ENCODE data around the gene APLP1.

Gene APLP1

GRCh38 chr19:35897706-35898451 is 29.5 kb downstream of the APLP1 start:
- H3K4me1 ChIP-seq (ENCODE audit: control insufficient read depth, insufficient read depth, low read length), result 0 out of 2 replicates have a peak, but pooled peaks cover 5% of the 10 kb centered on the region
- no peak overlapping the region for H3K27ac ChIP-seq (ENCODE audit: low read depth, low read length)
- H3K36me3 ChIP-seq (ENCODE audit: control insufficient read depth, insufficient read depth, low read length), result peaks cover 43% of the 10 kb centered on the region

GRCh38 chr19:35898499-35898809 is 30.1 kb downstream of the APLP1 start:
- peaks cover 8% of the 10 kb centered on the region; the same call in 1 of the 2 replicates for H3K4me1 ChIP-seq (ENCODE audit: control insufficient read depth, insufficient read depth, low read length)
- H3K27ac ChIP-seq (ENCODE audit: low read depth, low read length), result no peak overlapping the region
- no peak overlapping the region for H3K9ac ChIP-seq (ENCODE audit: low read depth, low read length)
- peaks cover 8% of the 10 kb centered on the region; the same call in 1 of the 2 replicates for H3K27me3 ChIP-seq (ENCODE audit: control insufficient read depth, insufficient read depth, low read length)
- H3K4me3 ChIP-seq (ENCODE audit: low read depth, low read length), result peak overlapping the region; percentile 93
- no peaks in the 10 kb centered on the region for H3K9me3 ChIP-seq (ENCODE audit: control insufficient read depth, insufficient read depth, low read length)
- peaks cover 38% of the 10 kb centered on the region for H3K36me3 ChIP-seq (ENCODE audit: control insufficient read depth, insufficient read depth, low read length)

More at GRCh38 chr19:35897706-35898451, 29.5 kb downstream of the APLP1 start:
- Histone ChIP-seq H3K4me3 (ENCODE audit: low read depth, low read length) (peak overlapping the region; percentile 93; the same call in 1 of the 2 replicates), H3K9me3 (ENCODE audit: control insufficient read depth, insufficient read depth, low read length) (no peaks in the 10 kb centered on the region), H3K9ac (ENCODE audit: low read depth, low read length) (no peak overlapping the region), H3K27me3 (ENCODE audit: control insufficient read depth, insufficient read depth, low read length) (peaks cover 7% of the 10 kb centered on the region; the same call in 1 of the 2 replicates)

- Histone ChIP-seq H3K27ac (ENCODE audit: low read depth, low read length) (peak overlapping the region; percentile 69), H3K36me3 (ENCODE audit: control insufficient read depth, insufficient read depth, low read length) (peaks cover 31% of the 10 kb centered on the region), H3K9ac (ENCODE audit: low read depth, low read length) (peak overlapping the region; percentile 48; the same call in 1 of the 2 replicates), H3K27me3 (ENCODE audit: control insufficient read depth, insufficient read depth, low read length) (peaks cover 8% of the 10 kb centered on the region; the same call in 1 of the 2 replicates), H3K4me3 (ENCODE audit: low read depth, low read length) (peak overlapping the region; percentile 93), H3K4me1 (ENCODE audit: control insufficient read depth, insufficient read depth, low read length) (peaks cover 8% of the 10 kb centered on the region; the same call in 1 of the 2 replicates), H3K9me3 (ENCODE audit: control insufficient read depth, insufficient read depth, low read length) (no peaks in the 10 kb centered on the region)
Measured at GRCh38 chr19:35899547-35900214, 31.3 kb downstream of the APLP1 start.

GRCh38 chr19:35901055-35901644 is 32.8 kb downstream of the APLP1 start:
- Histone ChIP-seq H3K9me3 (ENCODE audit: control insufficient read depth, insufficient read depth, low read length) (no peaks in the 10 kb centered on the region), H3K27me3 (ENCODE audit: control insufficient read depth, insufficient read depth, low read length) (peaks cover 8% of the 10 kb centered on the region; the same call in 1 of the 2 replicates), H3K9ac (ENCODE audit: low read depth, low read length) (no peak overlapping the region), H3K4me1 (ENCODE audit: control insufficient read depth, insufficient read depth, low read length) (peaks cover 8% of the 10 kb centered on the region; the same call in 1 of the 2 replicates), H3K27ac (ENCODE audit: low read depth, low read length) (no peak overlapping the region), H3K4me3 (ENCODE audit: low read depth, low read length) (peak overlapping the region; percentile 93; the same call in 1 of the 2 replicates), H3K36me3 (ENCODE audit: control insufficient read depth, insufficient read depth, low read length) (peaks cover 21% of the 10 kb centered on the region)

GRCh38 chr19:35901854-35902661 is 33.7 kb downstream of the APLP1 start, which contains the start of gene HCST:
Gene HCST (plus strand): TSS chr19:35902529. CDS start chr19:35902594, 65 bp downstream.
- peak within 1 kb of the TSS; percentile 2 for H3K27ac ChIP-seq (ENCODE audit: low read depth, low read length)
- no peaks in the 10 kb centered on the region for H3K9me3 ChIP-seq (ENCODE audit: control insufficient read depth, insufficient read depth, low read length)
- peaks cover 9% of the 10 kb centered on the region; the same call in 1 of the 2 replicates for H3K4me1 ChIP-seq (ENCODE audit: control insufficient read depth, insufficient read depth, low read length)
- peak within 1 kb of the TSS; percentile 68 for H3K4me3 ChIP-seq (ENCODE audit: low read depth, low read length)
- peaks cover 8% of the 10 kb centered on the region; the same call in 1 of the 2 replicates for H3K27me3 ChIP-seq (ENCODE audit: control insufficient read depth, insufficient read depth, low read length)
- peak within 1 kb of the TSS; percentile 12; the same call in 1 of the 2 replicates for H3K9ac ChIP-seq (ENCODE audit: low read depth, low read length)
- peaks cover 12% of the 10 kb centered on the region for H3K36me3 ChIP-seq (ENCODE audit: control insufficient read depth, insufficient read depth, low read length)

GRCh38 chr19:35902870-35903475 is 34.6 kb downstream of the APLP1 start:
- H3K9me3 ChIP-seq (ENCODE audit: control insufficient read depth, insufficient read depth, low read length), result no peaks in the 10 kb centered on the region
- H3K27me3 ChIP-seq (ENCODE audit: control insufficient read depth, insufficient read depth, low read length), result peaks cover 8% of the 10 kb centered on the region; the same call in 1 of the 2 replicates
- peak overlapping the region; percentile 68 for H3K4me3 ChIP-seq (ENCODE audit: low read depth, low read length)
- H3K4me1 ChIP-seq (ENCODE audit: control insufficient read depth, insufficient read depth, low read length), result peaks cover 14% of the 10 kb centered on the region; the same call in 1 of the 2 replicates
- peaks cover 3% of the 10 kb centered on the region; the same call in 1 of the 2 replicates for H3K36me3 ChIP-seq (ENCODE audit: control insufficient read depth, insufficient read depth, low read length)
- peak overlapping the region; percentile 12; the same call in 1 of the 2 replicates for H3K9ac ChIP-seq (ENCODE audit: low read depth, low read length)
- peak overlapping the region; percentile 2 for H3K27ac ChIP-seq (ENCODE audit: low read depth, low read length)

GRCh38 chr19:35903550-35904179 is 35.3 kb downstream of the APLP1 start:
- Histone ChIP-seq H3K36me3 (ENCODE audit: control insufficient read depth, insufficient read depth, low read length) (no peaks in the 10 kb centered on the region), H3K27ac (ENCODE audit: low read depth, low read length) (peak overlapping the region; percentile 2), H3K9me3 (ENCODE audit: control insufficient read depth, insufficient read depth, low read length) (no peaks in the 10 kb centered on the region), H3K4me1 (ENCODE audit: control insufficient read depth, insufficient read depth, low read length) (peaks cover 14% of the 10 kb centered on the region; the same call in 1 of the 2 replicates), H3K27me3 (ENCODE audit: control insufficient read depth, insufficient read depth, low read length) (peaks cover 8% of the 10 kb centered on the region; the same call in 1 of the 2 replicates), H3K9ac (ENCODE audit: low read depth, low read length) (peak overlapping the region; percentile 12; the same call in 1 of the 2 replicates), H3K4me3 (ENCODE audit: low read depth, low read length) (peak overlapping the region; percentile 68)

- H3K4me3 ChIP-seq (ENCODE audit: low read depth, low read length), result no peak overlapping the region
- H3K36me3 ChIP-seq (ENCODE audit: control insufficient read depth, insufficient read depth, low read length), result no peaks in the 10 kb centered on the region
- no peak overlapping the region for H3K9ac ChIP-seq (ENCODE audit: low read depth, low read length)
- H3K9me3 ChIP-seq (ENCODE audit: control insufficient read depth, insufficient read depth, low read length), result no peaks in the 10 kb centered on the region
- H3K4me1 ChIP-seq (ENCODE audit: control insufficient read depth, insufficient read depth, low read length), result peaks cover 14% of the 10 kb centered on the region; the same call in 1 of the 2 replicates
- no peak overlapping the region for H3K27ac ChIP-seq (ENCODE audit: low read depth, low read length)
- H3K27me3 ChIP-seq (ENCODE audit: control insufficient read depth, insufficient read depth, low read length), result peaks cover 8% of the 10 kb centered on the region; the same call in 1 of the 2 replicates
Measured at GRCh38 chr19:35904311-35905068, 36.1 kb downstream of the APLP1 start.

- Histone ChIP-seq H3K4me1 (ENCODE audit: control insufficient read depth, insufficient read depth, low read length) (peaks cover 14% of the 10 kb centered on the region; the same call in 1 of the 2 replicates), H3K27ac (ENCODE audit: low read depth, low read length) (no peak overlapping the region), H3K36me3 (ENCODE audit: control insufficient read depth, insufficient read depth, low read length) (no peaks in the 10 kb centered on the region), H3K9ac (ENCODE audit: low read depth, low read length) (no peak overlapping the region), H3K9me3 (ENCODE audit: control insufficient read depth, insufficient read depth, low read length) (no peaks in the 10 kb centered on the region), H3K4me3 (ENCODE audit: low read depth, low read length) (no peak overlapping the region), H3K27me3 (ENCODE audit: control insufficient read depth, insufficient read depth, low read length) (peaks cover 8% of the 10 kb centered on the region; the same call in 1 of the 2 replicates)
Measured at GRCh38 chr19:35905178-35905727, 36.9 kb downstream of the APLP1 start.
